ENCODE measurements around the gene JKAMP.

JKAMP gene

GRCh38 chr14:59543873-59544272, 59.6 kb downstream of the JKAMP start:
- DNase-seq = no peak

- no peak for DNase-seq
Observed at GRCh38 chr14:59547310-59547709, 63.0 kb downstream of the JKAMP start.
